ENCODE measurements around the gene WRAP53.

DNA sequence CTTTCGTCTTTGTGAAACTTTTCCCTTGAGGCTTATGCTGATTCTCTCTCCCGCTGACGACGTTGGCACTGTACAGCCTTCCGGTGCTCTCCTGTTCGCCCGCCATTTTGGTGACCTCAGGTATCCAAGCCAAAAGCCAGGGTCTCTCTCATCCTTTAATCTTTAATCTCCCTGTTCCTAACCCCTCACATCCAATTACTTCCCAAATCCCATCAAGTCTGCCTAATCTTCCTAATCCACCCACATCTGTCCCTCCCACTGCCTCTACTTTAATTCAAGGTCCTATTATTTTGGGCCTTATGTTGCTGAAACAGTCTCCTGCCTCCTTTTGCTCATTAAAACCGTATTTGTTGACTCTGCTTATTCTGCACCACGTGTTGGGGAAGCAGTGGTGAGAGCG lies 7.3 kb downstream of the WRAP53 start:
- TF ChIP-seq, protein P1, sequence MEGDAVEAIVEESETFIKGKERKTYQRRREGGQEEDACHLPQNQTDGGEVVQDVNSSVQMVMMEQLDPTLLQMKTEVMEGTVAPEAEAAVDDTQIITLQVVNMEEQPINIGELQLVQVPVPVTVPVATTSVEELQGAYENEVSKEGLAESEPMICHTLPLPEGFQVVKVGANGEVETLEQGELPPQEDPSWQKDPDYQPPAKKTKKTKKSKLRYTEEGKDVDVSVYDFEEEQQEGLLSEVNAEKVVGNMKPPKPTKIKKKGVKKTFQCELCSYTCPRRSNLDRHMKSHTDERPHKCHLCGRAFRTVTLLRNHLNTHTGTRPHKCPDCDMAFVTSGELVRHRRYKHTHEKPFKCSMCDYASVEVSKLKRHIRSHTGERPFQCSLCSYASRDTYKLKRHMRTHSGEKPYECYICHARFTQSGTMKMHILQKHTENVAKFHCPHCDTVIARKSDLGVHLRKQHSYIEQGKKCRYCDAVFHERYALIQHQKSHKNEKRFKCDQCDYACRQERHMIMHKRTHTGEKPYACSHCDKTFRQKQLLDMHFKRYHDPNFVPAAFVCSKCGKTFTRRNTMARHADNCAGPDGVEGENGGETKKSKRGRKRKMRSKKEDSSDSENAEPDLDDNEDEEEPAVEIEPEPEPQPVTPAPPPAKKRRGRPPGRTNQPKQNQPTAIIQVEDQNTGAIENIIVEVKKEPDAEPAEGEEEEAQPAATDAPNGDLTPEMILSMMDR (IDR thresholded peaks at IDR 0.05), result no peak
- TF ChIP-seq EP300 (IDR thresholded peaks at IDR 0.05) (no peak), POLR2A (IDR thresholded peaks at IDR 0.05) (no peak)
